Gastrocnemius medialis (tissue), 4 donors: ENCODE measurements around the gene GCAT. TPM values are rescaled to one million over a fixed set of nuclear protein-coding genes. Genes with fewer than 3 reads are reported as not detected.

Source experiments
- ATAC-seq, 2 donors: fragments of 150-250 bp; one replicate each; pipeline ENCODE4 v1.9.1; 2016
- DNase-seq, 2 donors: peaks; one replicate each; pipeline ENCODE4 v3.0.0-alpha.2; 2019
- H3K27ac ChIP-seq, 4 donors: fragments of 200-600 bp; sonication (generic); 1 replicate in 1 of 4; 2 replicates in 3 of 4; pipeline ENCODE4 v1.5.1; 2016 to 2018; ENCODE audit warnings: mild to moderate bottlenecking in 2 of 4, moderate library complexity in 1 of 4
- H3K27me3 ChIP-seq, 3 donors: fragments of 200-600 bp; sonication (generic) in 2 of 3; 1 replicate in 1 of 3; 2 replicates in 2 of 3; pipeline versions ENCODE4 v1.5.1 to v1.6.0; 2016 to 2019; ENCODE audit warnings: mild to moderate bottlenecking in 1 of 3, moderate library complexity in 1 of 3
- H3K36me3 ChIP-seq, 2 donors: fragments of 200-600 bp; sonication (generic) in 1 of 2; one replicate each; pipeline ENCODE4 v1.5.1; 2017 to 2018
- H3K4me1 ChIP-seq, 2 donors: fragments of 200-600 bp; sonication (generic) in 1 of 2; one replicate each; pipeline ENCODE4 v1.5.1; 2016 to 2017; ENCODE audit warnings: mild to moderate bottlenecking in 2 of 2
- H3K4me3 ChIP-seq, 4 donors: fragments of 200-600 bp; sonication (generic) in 3 of 4; 1 replicate in 1 of 4; 2 replicates in 3 of 4; pipeline ENCODE4 v1.5.1; 2016 to 2019; ENCODE audit warnings: mild to moderate bottlenecking in 2 of 4
- H3K9me3 ChIP-seq, 3 donors: fragments of 200-600 bp; sonication (generic) in 2 of 3; 1 replicate in 1 of 3; 2 replicates in 2 of 3; pipeline ENCODE4 v1.5.1; 2016 to 2019
- POLR2A ChIP-seq, 2 donors: fragments of 450-650 bp; IDR thresholded peaks; one replicate each; pipeline ENCODE4 v1.6.1; 2017; ENCODE audit warnings: antibody characterized with exemption in 2 of 2, mild to moderate bottlenecking in 2 of 2, moderate library complexity in 2 of 2
- in situ Hi-C, 4 donors: fragments of 200-750 bp; cut with MboI; loops; one replicate each; pipeline versions ENCODE4 v1.15.0 to v1.8.0; 2017; ENCODE audit warnings: low sequenced_read_pairs in 4 of 4
- intact Hi-C: fragments of 100-400 bp; cut with DNase I; formaldehyde crosslinking; loops from one replicate; pipeline ENCODE4 v1.15.1; 2023; ENCODE audit warnings: low total_unique reads
- total RNA-seq, 4 donors: library from RNA; depleted of rRNA; stranded (reverse); fragments of >200 nt; gene quantifications; one replicate each; pipeline versions ENCODE4 v1.1.0 to v1.2.3, GENCODE V29; 2016
- TF ChIP-seq, protein P1 (sequence below), 5 experiments: fragments of 450-650 bp in 3 of 5; fragments of 200-600 bp in 2 of 5; sonication (generic) in 2 of 5; IDR thresholded peaks in 4 of 5; conservative IDR thresholded peaks in 1 of 5; 1 replicate in 4 of 5; 2 replicates in 1 of 5; pipeline ENCODE4 v1.5.1; 2016 to 2019; ENCODE audit warnings: antibody characterized with exemption in 5 of 5, mild to moderate bottlenecking in 3 of 5, moderate library complexity in 3 of 5

GCAT gene
- total RNA-seq, 4 donors from 2014 or later = 10.0 to 21.5 (median 15.1) TPM

DNA sequence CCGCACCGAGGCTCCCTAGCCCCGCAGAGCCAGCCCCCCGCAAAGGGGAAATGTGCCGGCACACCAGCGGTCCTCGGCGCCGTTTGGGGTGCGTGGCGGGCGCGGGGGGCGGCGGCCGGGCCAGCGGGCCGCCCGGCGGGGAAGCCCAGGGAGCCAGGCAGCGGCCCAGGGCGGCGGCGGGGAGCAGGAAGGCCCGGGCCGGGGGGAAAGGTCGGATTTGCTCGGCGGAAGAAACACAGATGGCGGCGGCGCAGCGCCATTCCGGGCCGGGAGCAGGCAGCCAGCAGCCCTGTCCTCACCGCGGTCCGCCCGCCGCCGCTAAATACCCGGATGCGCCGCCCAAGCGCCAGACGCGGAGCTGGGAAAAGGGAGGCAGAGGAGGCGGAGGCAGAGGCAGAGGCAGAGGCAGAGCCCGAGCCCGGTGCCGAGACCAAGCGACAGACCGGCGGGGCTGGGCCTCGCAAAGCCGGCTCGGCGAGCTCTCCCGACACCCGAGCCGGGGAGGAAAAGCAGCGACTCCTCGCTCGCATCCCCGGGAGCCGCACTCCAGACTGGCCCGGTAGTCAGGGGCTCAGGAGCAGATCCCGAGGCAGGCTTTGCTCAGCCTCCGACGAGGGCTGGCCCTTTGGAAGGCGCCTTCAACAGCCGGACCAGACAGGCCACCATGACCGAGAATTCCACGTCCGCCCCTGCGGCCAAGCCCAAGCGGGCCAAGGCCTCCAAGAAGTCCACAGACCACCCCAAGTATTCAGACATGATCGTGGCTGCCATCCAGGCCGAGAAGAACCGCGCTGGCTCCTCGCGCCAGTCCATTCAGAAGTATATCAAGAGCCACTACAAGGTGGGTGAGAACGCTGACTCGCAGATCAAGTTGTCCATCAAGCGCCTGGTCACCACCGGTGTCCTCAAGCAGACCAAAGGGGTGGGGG lies 2.6 kb upstream of the GCAT start:
- Histone ChIP-seq H3K9me3 (no peaks in the 10 kb centered on the region), H3K4me3 (peak overlapping the region; percentile 76 to 87 (median 82)), H3K27me3 (no peaks in the 10 kb centered on the region), H3K36me3 (no peaks in the 10 kb centered on the region), H3K27ac (peak overlapping the region; percentile 91 to 95 (median 94)), H3K4me1 (peaks cover 17 to 22% of the 10 kb centered on the region in 2 donors)
- DNase-seq (peak; percentile 80 to 88), ATAC-seq (peak; percentile 64 to 67)
- intact Hi-C loops (loop anchor here (2.0 to 5.0 kb wide), 2 partner anchors 58 to 128 kb away; partner anchors contain the start of gene LGALS1), in situ Hi-C loops (loop anchor here in 1 of 4 donors (25.0 kb wide), 1 partner anchor 157 kb away; the partner anchor contains the start of genes C22orf23 and POLR2F)
- peak; percentile 90 to 94 for TF ChIP-seq POLR2A (IDR thresholded peaks at IDR 0.05)
- TF ChIP-seq, protein P1, sequence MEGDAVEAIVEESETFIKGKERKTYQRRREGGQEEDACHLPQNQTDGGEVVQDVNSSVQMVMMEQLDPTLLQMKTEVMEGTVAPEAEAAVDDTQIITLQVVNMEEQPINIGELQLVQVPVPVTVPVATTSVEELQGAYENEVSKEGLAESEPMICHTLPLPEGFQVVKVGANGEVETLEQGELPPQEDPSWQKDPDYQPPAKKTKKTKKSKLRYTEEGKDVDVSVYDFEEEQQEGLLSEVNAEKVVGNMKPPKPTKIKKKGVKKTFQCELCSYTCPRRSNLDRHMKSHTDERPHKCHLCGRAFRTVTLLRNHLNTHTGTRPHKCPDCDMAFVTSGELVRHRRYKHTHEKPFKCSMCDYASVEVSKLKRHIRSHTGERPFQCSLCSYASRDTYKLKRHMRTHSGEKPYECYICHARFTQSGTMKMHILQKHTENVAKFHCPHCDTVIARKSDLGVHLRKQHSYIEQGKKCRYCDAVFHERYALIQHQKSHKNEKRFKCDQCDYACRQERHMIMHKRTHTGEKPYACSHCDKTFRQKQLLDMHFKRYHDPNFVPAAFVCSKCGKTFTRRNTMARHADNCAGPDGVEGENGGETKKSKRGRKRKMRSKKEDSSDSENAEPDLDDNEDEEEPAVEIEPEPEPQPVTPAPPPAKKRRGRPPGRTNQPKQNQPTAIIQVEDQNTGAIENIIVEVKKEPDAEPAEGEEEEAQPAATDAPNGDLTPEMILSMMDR (IDR thresholded peaks at IDR 0.05 in 4 of 5, conservative IDR thresholded peaks at IDR 0.05 in 1 of 5) = peak in 1 of 5 experiments; percentile 12

DNA sequence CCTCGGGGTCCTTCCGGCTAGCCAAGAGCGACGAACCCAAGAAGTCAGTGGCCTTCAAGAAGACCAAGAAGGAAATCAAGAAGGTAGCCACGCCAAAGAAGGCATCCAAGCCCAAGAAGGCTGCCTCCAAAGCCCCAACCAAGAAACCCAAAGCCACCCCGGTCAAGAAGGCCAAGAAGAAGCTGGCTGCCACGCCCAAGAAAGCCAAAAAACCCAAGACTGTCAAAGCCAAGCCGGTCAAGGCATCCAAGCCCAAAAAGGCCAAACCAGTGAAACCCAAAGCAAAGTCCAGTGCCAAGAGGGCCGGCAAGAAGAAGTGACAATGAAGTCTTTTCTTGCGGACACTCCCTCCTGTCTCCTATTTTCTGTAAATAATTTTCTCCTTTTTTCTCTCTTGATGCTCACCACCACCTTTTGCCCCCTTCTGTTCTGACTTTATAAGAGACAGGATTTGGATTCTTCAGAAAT lies 1.9 kb upstream of the GCAT start:
- H3K36me3 ChIP-seq = no peaks in the 10 kb centered on the region
- DNase-seq = no peak
- intact Hi-C loops (loop anchor here (2.0 to 5.0 kb wide), 2 partner anchors 59 to 129 kb away; partner anchors contain the start of gene LGALS1), in situ Hi-C loops (loop anchor here in 1 of 4 donors (25.0 kb wide), 1 partner anchor 156 kb away; the partner anchor contains the start of genes C22orf23 and POLR2F)
- no peaks in the 10 kb centered on the region for H3K9me3 ChIP-seq
- no peak for ATAC-seq
- H3K27me3 ChIP-seq = no peaks in the 10 kb centered on the region
- peak overlapping the region; percentile 76 to 87 (median 82) for H3K4me3 ChIP-seq
- H3K27ac ChIP-seq = peak overlapping the region; percentile 91 to 95 (median 94)
- TF ChIP-seq POLR2A (IDR thresholded peaks at IDR 0.05) = no peak
- TF ChIP-seq, protein P1 (IDR thresholded peaks at IDR 0.05 in 4 of 5, conservative IDR thresholded peaks at IDR 0.05 in 1 of 5) = no peak
- peaks cover 17 to 22% of the 10 kb centered on the region in 2 donors for H3K4me1 ChIP-seq

DNA sequence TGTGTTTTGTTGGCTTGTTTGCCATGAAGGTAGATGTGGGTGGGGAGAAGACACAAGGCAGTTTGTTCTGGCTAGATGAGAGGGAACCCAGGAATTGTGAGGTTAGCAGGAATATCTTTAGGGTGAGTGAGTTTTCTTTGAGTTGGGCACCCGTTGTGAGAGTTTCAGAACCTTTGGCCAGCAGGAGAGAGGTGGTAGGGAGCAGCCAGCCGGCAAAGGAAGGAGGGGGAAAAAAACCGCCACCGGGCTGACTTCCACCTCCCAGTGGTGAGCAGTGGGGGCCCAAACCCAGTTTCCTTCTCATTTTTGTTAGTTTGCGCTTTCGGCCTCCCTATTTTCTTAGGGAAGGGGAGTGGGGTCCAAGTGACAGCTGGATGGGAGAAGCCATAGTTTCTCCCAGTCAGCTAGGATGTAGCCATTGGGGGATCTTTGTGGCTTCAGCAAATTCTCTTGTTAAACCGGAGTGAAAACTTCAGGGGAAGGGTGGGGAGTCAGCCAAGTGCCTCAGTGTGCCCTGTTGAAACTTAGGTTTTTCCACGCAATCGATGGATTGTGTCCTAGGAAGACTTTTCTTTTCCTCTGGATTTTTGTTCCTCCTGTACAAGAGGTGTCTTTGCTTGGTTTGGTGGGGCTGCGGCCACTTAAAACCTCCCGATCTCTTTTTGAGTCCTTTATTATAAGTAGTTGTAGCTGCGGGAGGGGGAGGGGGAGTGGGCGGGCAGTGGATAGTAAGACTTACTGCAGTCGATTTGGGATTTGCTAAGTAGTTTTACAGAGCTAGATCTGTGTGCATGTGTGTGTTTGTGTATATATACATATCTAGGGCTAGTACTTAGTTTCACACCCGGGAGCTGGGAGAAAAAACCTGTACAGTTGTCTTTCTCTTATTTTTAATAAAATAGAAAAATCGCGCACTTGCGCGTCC lies 1.1 kb upstream of the GCAT start:
- ATAC-seq (no peak), DNase-seq (no peak)
- TF ChIP-seq, protein P1 (IDR thresholded peaks at IDR 0.05 in 4 of 5, conservative IDR thresholded peaks at IDR 0.05 in 1 of 5) = no peak
- TF ChIP-seq POLR2A (IDR thresholded peaks at IDR 0.05) = no peak
- intact Hi-C loops = loop anchor here (1.0 to 5.0 kb wide), 2 partner anchors 38 to 129 kb away; partner anchors contain the start of genes ANKRD54 and LGALS1
- peak overlapping the region; percentile 91 to 95 (median 94) for H3K27ac ChIP-seq
- no peaks in the 10 kb centered on the region for H3K36me3 ChIP-seq
- no peaks in the 10 kb centered on the region for H3K27me3 ChIP-seq
- H3K9me3 ChIP-seq = no peaks in the 10 kb centered on the region
- H3K4me1 ChIP-seq = peaks cover 17 to 22% of the 10 kb centered on the region in 2 donors
- peak overlapping the region; percentile 76 to 87 (median 82) for H3K4me3 ChIP-seq
- in situ Hi-C loops = loop anchor here in 1 of 4 donors (25.0 kb wide), 1 partner anchor 156 kb away; the partner anchor contains the start of genes C22orf23 and POLR2F

GRCh38 chr22:37808294-37808657 lies 542 bp downstream of the GCAT start:
- no peak for DNase-seq
- H3K4me3 ChIP-seq = peak overlapping the region; percentile 76 to 87 (median 82)
- H3K4me1 ChIP-seq = peaks cover 10 to 17% of the 10 kb centered on the region in 2 donors
- no peak for ATAC-seq
- H3K27me3 ChIP-seq = no peaks in the 10 kb centered on the region
- H3K36me3 ChIP-seq = no peaks in the 10 kb centered on the region
- in situ Hi-C loops (loop anchor here in 1 of 4 donors (25.0 kb wide), 1 partner anchor 154 kb away; the partner anchor contains the start of genes C22orf23 and POLR2F), intact Hi-C loops (loop anchor here (5.0 kb wide), 1 partner anchor 131 kb away; the partner anchor contains the start of gene LGALS1)
- H3K9me3 ChIP-seq = no peaks in the 10 kb centered on the region
- no peak for TF ChIP-seq POLR2A (IDR thresholded peaks at IDR 0.05)
- TF ChIP-seq, protein P1 (IDR thresholded peaks at IDR 0.05 in 4 of 5, conservative IDR thresholded peaks at IDR 0.05 in 1 of 5) = no peak
- peak overlapping the region; percentile 91 to 95 (median 94) for H3K27ac ChIP-seq
